Activated CD4-positive, alpha-beta T cell treated with anti-CD3 and anti-CD28 coated beads, Interleukin-2, amount 50 U/mL, for 1 hour (primary cell): Measurements from ENCODE around the gene CYB5R2.

Source experiments
- DNase-seq: peaks from one replicate; pipeline ENCODE4 v3.0.0-alpha.2; 2020

Gene CYB5R2

GRCh38 chr11:7636350-7636749, 37.0 kb downstream of the CYB5R2 start:
- no peak for DNase-seq

- no peak for DNase-seq
These were observed 37.6 kb downstream of the CYB5R2 start for GRCh38 chr11:7635708-7636107.

- no peak for DNase-seq
These were observed 38.2 kb downstream of the CYB5R2 start for GRCh38 chr11:7635137-7635536.

- DNase-seq: no peak
These were observed 41.1 kb downstream of the CYB5R2 start for GRCh38 chr11:7632211-7632610.

GRCh38 chr11:7630002-7630401, 43.3 kb downstream of the CYB5R2 start:
- no peak for DNase-seq

- DNase-seq: no peak
These were observed 44.6 kb downstream of the CYB5R2 start for GRCh38 chr11:7628660-7629059.

GRCh38 chr11:7622721-7623120, 50.6 kb downstream of the CYB5R2 start:
- DNase-seq: no peak

GRCh38 chr11:7621554-7621953, 51.7 kb downstream of the CYB5R2 start:
- DNase-seq: no peak

- DNase-seq: no peak
These were observed 52.2 kb downstream of the CYB5R2 start for GRCh38 chr11:7621090-7621489.

- DNase-seq: no peak
These were observed 54.0 kb downstream of the CYB5R2 start for GRCh38 chr11:7619322-7619721.

- DNase-seq: no peak
These were observed 56.3 kb downstream of the CYB5R2 start for GRCh38 chr11:7617032-7617431.
